HepG2 (cell line): ENCODE measurements around the gene HS3ST3B1. TPM values are rescaled to one million over a fixed set of nuclear protein-coding genes. Genes with fewer than 3 reads are reported as not detected.
A peak's percentile ranks its signal among the peaks of the same experiment; 100 is the strongest.

Source experiments
- ATAC-seq: fragments of 200-7000 bp; cut with Tn5 transposase; 3 replicates; pipeline ENCODE4 v1.9.1; 2020; ENCODE audit warnings: mild to moderate bottlenecking, moderate library complexity
- BruUV-seq: library from RNA; stranded (reverse); fragments of 400-500 nt; replicated peaks from 2 replicates; lab custom pipeline; 2021; lab: Mats Ljungman, UMichigan
- CTCF ChIA-PET: fragments of 300-600 bp; formaldehyde crosslinking; extraction: SDS; loops from one replicate; lab custom pipeline; 2021; ENCODE audit warnings: low total read pairs, inconsistent platforms, low intra/inter-chr PET ratio; lab: Yijun Ruan, JAX
- POLR2A ChIA-PET: fragments of 350-600 bp; sonication (Branson Sonifier 250); formaldehyde crosslinking; loops from one replicate; lab custom pipeline; 2020; ENCODE audit warnings: antibody characterized with exemption, inconsistent platforms; lab: Yijun Ruan, JAX
- DNase-seq: peaks from one replicate; pipeline ENCODE4 v3.0.0-alpha.2; 2015; ENCODE audit warnings: low spot score
- FAIRE-seq: peaks from 3 replicates; lab custom pipeline; 2011; peaks lifted over from hg19 to GRCh38; lab: Jason Lieb, UNC
- H2AFZ ChIP-seq: one replicate; pipeline ENCODE4 v1.6.1; 2011; ENCODE audit warnings: low read length, inconsistent platforms
- H3K27ac ChIP-seq: fragments of 300-600 bp; 3 replicates; pipeline ENCODE4 v1.8.0; 2011; ENCODE audit warnings: mixed run types, mild to moderate bottlenecking, mixed read lengths, low read length, inconsistent platforms; ENCODE audit not compliant: insufficient read depth; ENCODE audit errors: extremely low read length
- H3K27me3 ChIP-seq, 2 experiments: fragments of 200-600 bp in 1 of 2; 2 replicates in 1 of 2; 3 replicates in 1 of 2; pipeline versions ENCODE4 v1.6.0 to v1.8.0; 2011; ENCODE audit warnings: low read length in 2 of 2, mild to moderate bottlenecking in 2 of 2, moderate library complexity in 2 of 2, inconsistent platforms in 1 of 2; ENCODE audit not compliant: insufficient read depth in 2 of 2, control insufficient read depth in 1 of 2
- H3K36me3 ChIP-seq, 2 experiments: fragments of 200-600 bp in 1 of 2; replicated peaks in 1 of 2; 2 replicates in 1 of 2; 3 replicates in 1 of 2; pipeline versions ENCODE4 v1.5.1 to v1.8.0; 2011; ENCODE audit warnings: low read length in 2 of 2, inconsistent platforms in 1 of 2; ENCODE audit not compliant: insufficient read depth in 2 of 2, control insufficient read depth in 1 of 2
- H3K4me1 ChIP-seq: 2 replicates; pipeline ENCODE4 v1.5.1; 2012; ENCODE audit warnings: low read length, inconsistent platforms; ENCODE audit not compliant: insufficient read depth
- H3K4me2 ChIP-seq: 2 replicates; pipeline ENCODE4 v1.6.0; 2011; ENCODE audit warnings: low read depth, low read length, inconsistent platforms
- H3K4me3 ChIP-seq, 3 experiments: fragments of 200-600 bp in 1 of 3; sonication (generic), shearing (Covaris generic) in 1 of 3; replicated peaks in 1 of 3; 2 replicates each; pipeline ENCODE4 v1.5.1; 2011 to 2016; ENCODE audit warnings: low read length in 3 of 3, inconsistent platforms in 2 of 3, low read depth in 2 of 3, mild to moderate bottlenecking in 2 of 3, control low read depth in 1 of 3, mixed read lengths in 1 of 3; ENCODE audit not compliant: insufficient read depth in 1 of 3
- H3K79me2 ChIP-seq: one replicate; pipeline ENCODE4 v1.6.1; 2011; ENCODE audit warnings: low read length, inconsistent platforms; ENCODE audit not compliant: insufficient read depth
- H3K9ac ChIP-seq: 2 replicates; pipeline ENCODE4 v1.6.0; 2011; ENCODE audit warnings: mild to moderate bottlenecking, low read depth, low read length, inconsistent platforms; ENCODE audit not compliant: insufficient read depth
- H3K9me3 ChIP-seq: 2 replicates; pipeline ENCODE4 v1.5.1; 2012; ENCODE audit warnings: mild to moderate bottlenecking, low read length
- H4K20me1 ChIP-seq: 2 replicates; pipeline ENCODE4 v1.6.0; 2011; ENCODE audit warnings: inconsistent platforms, mild to moderate bottlenecking, low read length, moderate library complexity; ENCODE audit not compliant: insufficient read depth
- AGO1 ChIP-seq: fragments of 200-400 bp; formaldehyde crosslinking; IDR thresholded peaks from 2 replicates; pipeline ENCODE4 v1.6.1; 2017; ENCODE audit warnings: mild to moderate bottlenecking, low read depth, low read length, moderate library complexity; ENCODE audit not compliant: poor library complexity, severe bottlenecking
- HNRNPLL ChIP-seq: fragments of 200-400 bp; formaldehyde crosslinking; IDR thresholded peaks from 2 replicates; pipeline ENCODE4 v1.6.1; 2017; ENCODE audit warnings: mild to moderate bottlenecking, low read depth, low read length; ENCODE audit not compliant: poor library complexity, severe bottlenecking
- NFKB2 ChIP-seq: sonication (generic); formaldehyde crosslinking; IDR thresholded peaks from 2 replicates; pipeline ENCODE4 v1.4.0; 2020; ENCODE audit warnings: missing genetic modification reagents, borderline replicate concordance
- NFYB ChIP-seq: sonication (generic); formaldehyde crosslinking; IDR thresholded peaks from 2 replicates; pipeline ENCODE4 v1.4.0; 2020; ENCODE audit warnings: missing genetic modification reagents
- PRDM4 ChIP-seq: sonication (generic); formaldehyde crosslinking; IDR thresholded peaks from 2 replicates; pipeline ENCODE4 v1.9.0; 2021; ENCODE audit warnings: missing genetic modification reagents, borderline replicate concordance
- STAG1 ChIP-seq: sonication (generic); formaldehyde crosslinking; IDR thresholded peaks from 2 replicates; pipeline ENCODE4 v1.4.0; 2020; ENCODE audit warnings: missing genetic modification reagents
- STAT5B ChIP-seq: sonication (generic); formaldehyde crosslinking; IDR thresholded peaks from 2 replicates; pipeline ENCODE4 v1.4.0; 2020; ENCODE audit warnings: missing genetic modification reagents
- U2AF1 ChIP-seq: fragments of 200-400 bp; formaldehyde crosslinking; optimal IDR thresholded peaks from 2 replicates; pipeline ENCODE3; 2017; ENCODE audit warnings: mild to moderate bottlenecking, low read depth, low read length
- ZBTB8A ChIP-seq: sonication (generic); formaldehyde crosslinking; IDR thresholded peaks from 2 replicates; pipeline ENCODE4 v1.4.0; 2020; ENCODE audit warnings: mild to moderate bottlenecking, low read depth, missing genetic modification reagents, borderline replicate concordance
- ZNF17 ChIP-seq: sonication (generic); formaldehyde crosslinking; IDR thresholded peaks from 2 replicates; pipeline ENCODE4 v1.5.0; 2020; ENCODE audit warnings: mild to moderate bottlenecking, missing genetic modification reagents
- ZNF30 ChIP-seq: sonication (generic); formaldehyde crosslinking; IDR thresholded peaks from 2 replicates; pipeline ENCODE4 v1.5.0; 2020; ENCODE audit warnings: mild to moderate bottlenecking, missing genetic modification reagents
- ZNF772 ChIP-seq: sonication (generic); formaldehyde crosslinking; IDR thresholded peaks from 2 replicates; pipeline ENCODE4 v1.5.0; 2020; ENCODE audit warnings: mild to moderate bottlenecking, missing genetic modification reagents
- ZNF780A ChIP-seq: sonication (generic); formaldehyde crosslinking; IDR thresholded peaks from 2 replicates; pipeline ENCODE4 v1.8.0; 2022; ENCODE audit warnings: mild to moderate bottlenecking, missing genetic modification reagents, moderate library complexity
- ZSCAN30 ChIP-seq: sonication (generic); formaldehyde crosslinking; IDR thresholded peaks from 2 replicates; pipeline ENCODE4 v1.5.0; 2020; ENCODE audit warnings: mild to moderate bottlenecking, missing genetic modification reagents
- in situ Hi-C: cut with HindIII; loops from 2 replicates; pipeline ENCODE4 v1.10.0; 2017; ENCODE audit warnings: low pct_unique_long_range_greater_than_20kb; ENCODE audit not compliant: extremely low pct_ligation_motif_present
- intact Hi-C: fragments of 100-400 bp; cut with micrococcal nuclease; formaldehyde crosslinking; loops from one replicate; pipeline ENCODE4 v1.10.0; 2022; ENCODE audit not compliant: unreplicated experiment
- polyA plus RNA-seq, 8 experiments: library from polyadenylated mRNA; depleted of rRNA in 3 of 8; stranded (reverse) in 7 of 8; unstranded in 1 of 8; fragments of >200 nt; fragmentation: Illumina TruSeq in 4 of 8; extraction: Trizol in 4 of 8; gene quantifications; 2 replicates each; pipeline versions ENCODE4 v1.2.1 to v1.2.3, GENCODE V29; 2011 to 2016; ENCODE audit warnings: low read depth in 4 of 8, missing spikeins in 1 of 8, mixed read lengths in 1 of 8; ENCODE audit not compliant: insufficient read depth in 1 of 8
- total RNA-seq, 5 experiments: library from RNA; depleted of rRNA; stranded (reverse); fragments of >200 nt; fragmentation: Illumina TruSeq; extraction: Trizol; gene quantifications; 2 replicates each; pipeline ENCODE4 v1.2.3, GENCODE V29; 2016; ENCODE audit warnings: low read depth in 1 of 5
- TF ChIP-seq, protein P1 (sequence below): sonication (generic); formaldehyde crosslinking; IDR thresholded peaks from 2 replicates; pipeline ENCODE4 v1.4.0; 2020; ENCODE audit warnings: mild to moderate bottlenecking, missing genetic modification reagents
- TF ChIP-seq, protein P2 (sequence below): IDR thresholded peaks from 2 replicates; pipeline ENCODE4 v1.6.1; 2016; ENCODE audit warnings: missing compliant biosample characterization, missing genetic modification reagents, borderline replicate concordance
- TF ChIP-seq, protein P3 (sequence below): sonication (generic); formaldehyde crosslinking; IDR thresholded peaks from 2 replicates; pipeline ENCODE4 v1.4.0; 2020; ENCODE audit warnings: missing genetic modification reagents, mild to moderate bottlenecking, borderline replicate concordance

HS3ST3B1 gene
- total and polyA plus RNA-seq, 2 of the 13 experiments (the other 11 are each of a cell fraction or from before 2014, with no cell fraction given), result 15.7 to 39.5 TPM

- ATAC-seq (no peak), FAIRE-seq (no peak), DNase-seq (no peak)
- Histone ChIP-seq H3K4me2 (peak overlapping the region; percentile 95), H2AFZ (no peak overlapping the region), H3K4me3 (peak overlapping the region in 2 of 3 experiments; percentile 92 to 99; a peak in 3 of 6 replicates), H3K36me3 (peaks cover 6 to 19% of the 10 kb centered on the region in 2 experiments; a peak in 4 of 5 replicates), H3K4me1 (peaks cover 42% of the 10 kb centered on the region), H3K9ac (peak overlapping the region; percentile 90), H3K9me3 (no peaks in the 10 kb centered on the region), H3K27me3 (no peaks in the 10 kb centered on the region; a peak in 1 of 5 replicates), H3K27ac (peak overlapping the region; percentile 93), H3K79me2 (peaks cover 98% of the 10 kb centered on the region), H4K20me1 (peaks cover 36% of the 10 kb centered on the region)
- ChIA-PET POLR2A (interaction anchor here (0.6 to 14.0 kb wide), 3 partner anchors 24 to 216 kb away, joined by 3 to 288 read pairs (median 4); no protein-coding TSS in a partner anchor), CTCF (no interaction called here)
- in situ Hi-C loops (loop anchor here (5.0 kb wide), 1 partner anchor 66 kb away; no protein-coding TSS in a partner anchor), intact Hi-C loops (loop anchor here (10.0 kb wide), 1 partner anchor 478 kb away; no protein-coding TSS in a partner anchor)
- BruUV-seq, result no TSS peak
- no peak for TF ChIP-seq ZBTB8A
- no peak for TF ChIP-seq NFYB (CRISPR knock-in tag)
- TF ChIP-seq ZNF772 (CRISPR knock-in tag), result no peak
- TF ChIP-seq U2AF1, result no peak
- no peak for TF ChIP-seq STAG1 (CRISPR knock-in tag)
- TF ChIP-seq, protein P1, sequence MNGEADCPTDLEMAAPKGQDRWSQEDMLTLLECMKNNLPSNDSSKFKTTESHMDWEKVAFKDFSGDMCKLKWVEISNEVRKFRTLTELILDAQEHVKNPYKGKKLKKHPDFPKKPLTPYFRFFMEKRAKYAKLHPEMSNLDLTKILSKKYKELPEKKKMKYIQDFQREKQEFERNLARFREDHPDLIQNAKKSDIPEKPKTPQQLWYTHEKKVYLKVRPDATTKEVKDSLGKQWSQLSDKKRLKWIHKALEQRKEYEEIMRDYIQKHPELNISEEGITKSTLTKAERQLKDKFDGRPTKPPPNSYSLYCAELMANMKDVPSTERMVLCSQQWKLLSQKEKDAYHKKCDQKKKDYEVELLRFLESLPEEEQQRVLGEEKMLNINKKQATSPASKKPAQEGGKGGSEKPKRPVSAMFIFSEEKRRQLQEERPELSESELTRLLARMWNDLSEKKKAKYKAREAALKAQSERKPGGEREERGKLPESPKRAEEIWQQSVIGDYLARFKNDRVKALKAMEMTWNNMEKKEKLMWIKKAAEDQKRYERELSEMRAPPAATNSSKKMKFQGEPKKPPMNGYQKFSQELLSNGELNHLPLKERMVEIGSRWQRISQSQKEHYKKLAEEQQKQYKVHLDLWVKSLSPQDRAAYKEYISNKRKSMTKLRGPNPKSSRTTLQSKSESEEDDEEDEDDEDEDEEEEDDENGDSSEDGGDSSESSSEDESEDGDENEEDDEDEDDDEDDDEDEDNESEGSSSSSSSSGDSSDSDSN (CRISPR knock-in tag), result no peak
- TF ChIP-seq ZNF780A (CRISPR knock-in tag), result no peak
- no peak for TF ChIP-seq ZNF30 (CRISPR knock-in tag)
- TF ChIP-seq, protein P2, sequence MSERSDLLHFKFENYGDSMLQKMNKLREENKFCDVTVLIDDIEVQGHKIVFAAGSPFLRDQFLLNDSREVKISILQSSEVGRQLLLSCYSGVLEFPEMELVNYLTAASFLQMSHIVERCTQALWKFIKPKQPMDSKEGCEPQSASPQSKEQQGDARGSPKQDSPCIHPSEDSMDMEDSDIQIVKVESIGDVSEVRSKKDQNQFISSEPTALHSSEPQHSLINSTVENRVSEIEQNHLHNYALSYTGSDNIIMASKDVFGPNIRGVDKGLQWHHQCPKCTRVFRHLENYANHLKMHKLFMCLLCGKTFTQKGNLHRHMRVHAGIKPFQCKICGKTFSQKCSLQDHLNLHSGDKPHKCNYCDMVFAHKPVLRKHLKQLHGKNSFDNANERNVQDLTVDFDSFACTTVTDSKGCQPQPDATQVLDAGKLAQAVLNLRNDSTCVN (CRISPR knock-in tag), result no peak
- TF ChIP-seq AGO1, result no peak
- TF ChIP-seq, protein P3, sequence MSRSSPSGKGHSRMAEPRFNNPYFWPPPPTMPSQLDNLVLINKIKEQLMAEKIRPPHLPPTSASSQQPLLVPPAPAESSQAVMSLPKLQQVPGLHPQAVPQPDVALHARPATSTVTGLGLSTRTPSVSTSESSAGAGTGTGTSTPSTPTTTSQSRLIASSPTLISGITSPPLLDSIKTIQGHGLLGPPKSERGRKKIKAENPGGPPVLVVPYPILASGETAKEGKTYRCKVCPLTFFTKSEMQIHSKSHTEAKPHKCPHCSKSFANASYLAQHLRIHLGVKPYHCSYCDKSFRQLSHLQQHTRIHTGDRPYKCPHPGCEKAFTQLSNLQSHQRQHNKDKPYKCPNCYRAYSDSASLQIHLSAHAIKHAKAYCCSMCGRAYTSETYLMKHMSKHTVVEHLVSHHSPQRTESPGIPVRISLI (CRISPR knock-in tag), result no peak
- TF ChIP-seq STAT5B, result no peak
- no peak for TF ChIP-seq NFKB2 (CRISPR knock-in tag)
- TF ChIP-seq ZSCAN30 (CRISPR knock-in tag), result no peak
- no peak for TF ChIP-seq HNRNPLL
- TF ChIP-seq PRDM4 (CRISPR knock-in tag), result no peak
- no peak for TF ChIP-seq ZNF17 (CRISPR knock-in tag)
Measured at GRCh38 chr17:14306596-14306995, 5.7 kb downstream of the HS3ST3B1 start.
